NCI-H146 treated with DMSO at 0.1 percent for 48 hours (cell line): ENCODE data around the gene ACYP2.

Source experiments
- DNase-seq: peaks from one replicate; lab custom pipeline; 2025; ENCODE audit not compliant: unreplicated experiment; lab: John Stamatoyannopoulos, UW

The ACYP2 gene

DNA sequence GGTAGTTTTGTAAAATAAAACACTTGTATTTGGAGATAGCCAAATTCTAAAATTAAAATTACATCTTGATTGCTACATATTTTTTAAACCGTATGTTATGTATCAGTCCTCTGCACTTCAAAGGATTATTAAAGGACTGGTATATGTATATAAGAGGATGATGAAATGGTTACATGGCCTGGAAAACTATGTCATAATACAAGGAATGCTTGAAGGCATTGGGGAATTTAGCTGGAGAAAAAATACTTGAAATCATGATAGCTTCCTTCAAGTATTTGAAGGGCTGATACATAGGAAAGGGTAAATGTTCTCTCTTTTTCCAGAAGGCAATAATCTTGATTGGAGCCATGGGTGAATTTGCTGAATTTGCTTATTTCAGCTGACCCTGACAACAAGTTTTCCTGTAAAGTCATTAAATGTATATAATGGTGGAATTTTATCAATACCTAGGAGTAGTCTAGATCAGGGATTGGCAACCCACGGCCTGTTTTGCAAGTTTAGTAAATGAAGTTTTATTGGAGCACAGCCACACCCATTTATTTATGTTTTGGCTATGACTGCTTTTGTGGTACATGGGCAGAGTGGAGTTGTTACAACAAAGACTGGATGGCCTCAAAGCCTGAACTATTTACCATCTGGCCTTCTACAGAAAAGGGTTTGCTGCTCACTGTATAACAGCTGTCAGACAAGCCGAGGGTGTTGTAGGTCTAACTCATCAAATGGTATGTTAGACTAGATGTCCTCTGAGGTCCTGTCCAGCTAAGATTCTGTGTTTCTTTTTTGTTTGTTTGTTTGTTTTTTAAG lies 34.4 kb downstream of the ACYP2 start:
- no peak for DNase-seq

DNA sequence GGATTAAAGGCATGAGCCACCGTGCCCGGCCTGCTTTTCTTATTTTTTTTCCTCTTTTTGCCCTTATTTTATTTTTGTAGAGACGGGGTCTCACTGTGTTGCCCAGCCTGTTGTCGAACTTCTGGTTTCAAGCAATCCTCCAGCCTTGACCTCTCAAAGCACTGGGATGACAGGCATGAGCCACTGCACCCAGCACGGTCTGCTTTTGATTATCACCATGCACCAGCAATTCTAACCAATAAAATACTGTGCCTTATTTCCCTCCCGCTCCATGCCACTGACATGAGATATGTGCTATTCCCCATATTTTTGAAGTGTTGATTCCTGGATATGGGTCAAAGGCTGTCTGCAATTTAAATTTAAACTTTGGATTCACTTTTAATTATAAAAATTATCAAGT lies 42.9 kb downstream of the ACYP2 start:
- no peak for DNase-seq

DNA sequence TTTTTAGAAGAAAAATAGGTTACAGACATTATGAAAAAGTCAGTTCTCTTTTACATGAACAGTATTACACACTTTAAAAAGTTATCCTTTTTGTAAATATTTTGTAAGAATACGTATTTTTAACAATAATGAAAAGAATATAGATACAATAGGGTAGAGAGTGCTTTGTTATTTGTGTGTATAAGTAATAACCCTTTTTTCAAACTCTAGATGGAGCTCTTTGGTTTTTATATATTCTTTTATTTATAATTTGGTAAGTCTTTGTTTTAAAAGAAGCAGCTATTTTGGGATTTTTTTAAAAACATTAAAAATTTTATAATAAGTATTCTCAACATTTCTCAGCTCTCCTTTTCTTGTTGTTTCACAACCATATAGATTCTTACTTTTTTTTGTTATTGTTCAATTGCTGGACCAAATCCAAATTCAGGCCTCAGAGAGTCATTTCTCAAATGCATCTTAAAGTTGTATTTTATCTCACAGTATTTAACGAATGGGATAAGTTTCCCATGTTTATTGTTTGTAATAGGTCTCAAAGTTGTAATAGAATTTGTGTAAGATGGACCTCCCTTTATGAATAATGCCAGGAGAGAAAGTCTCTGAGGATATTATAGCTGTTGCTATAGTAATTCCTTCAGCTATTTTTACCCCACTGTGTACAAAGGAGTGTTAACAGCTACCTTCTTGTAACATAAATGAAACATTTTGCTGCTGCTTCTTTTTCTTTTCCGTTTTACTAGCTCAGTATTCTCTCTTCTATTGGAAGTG lies 46.4 kb downstream of the ACYP2 start:
- DNase-seq, result no peak

DNA sequence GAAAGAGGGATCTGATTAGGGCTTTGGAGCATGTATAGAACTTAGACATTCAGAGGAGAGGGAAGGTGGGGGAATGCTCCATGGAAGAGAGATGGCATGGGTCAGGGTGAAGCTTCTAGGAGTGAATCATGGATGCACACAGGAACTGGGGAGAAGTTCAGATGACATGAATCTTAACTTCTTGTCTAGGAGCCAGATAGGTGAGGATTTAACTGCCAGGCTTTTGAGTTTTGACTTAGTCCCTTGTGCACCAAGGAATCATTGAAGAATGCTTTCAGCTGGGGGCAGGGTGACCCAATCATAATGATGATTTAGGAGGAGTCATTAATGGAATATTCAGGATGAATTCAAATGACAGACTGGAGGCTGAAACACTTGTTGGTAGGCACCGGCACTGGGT lies 48.7 kb downstream of the ACYP2 start:
- DNase-seq, result no peak

DNA sequence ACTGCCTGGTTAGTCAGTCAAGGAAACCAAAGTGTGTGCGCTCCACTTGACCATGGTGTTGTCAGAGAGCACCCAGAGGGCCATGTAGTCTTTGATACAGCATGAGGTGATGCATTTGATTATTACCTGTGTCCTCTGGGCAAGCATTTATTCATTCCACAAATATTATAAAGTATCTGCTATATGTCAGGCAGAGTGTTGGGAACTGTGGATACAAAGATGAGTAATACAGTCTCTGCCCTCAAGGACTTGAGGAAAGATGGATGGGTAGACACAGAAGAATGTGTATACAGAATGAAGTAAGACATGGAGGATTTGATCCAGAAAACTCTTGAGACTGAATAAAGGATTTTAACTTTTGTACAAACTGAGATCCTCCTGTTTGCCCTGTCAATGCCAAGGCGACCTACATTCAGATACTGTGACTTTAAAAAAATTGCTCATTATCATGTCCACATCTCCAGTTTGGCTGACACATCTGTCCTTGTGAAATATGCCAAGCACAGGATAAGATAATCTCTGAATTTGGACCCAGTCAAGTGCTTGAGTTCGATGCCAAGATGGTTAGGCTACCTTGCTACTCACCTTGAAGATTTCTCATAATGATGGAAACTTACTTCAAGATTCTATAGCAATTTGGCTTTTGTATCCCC lies 50.8 kb downstream of the ACYP2 start:
- no peak for DNase-seq

DNA sequence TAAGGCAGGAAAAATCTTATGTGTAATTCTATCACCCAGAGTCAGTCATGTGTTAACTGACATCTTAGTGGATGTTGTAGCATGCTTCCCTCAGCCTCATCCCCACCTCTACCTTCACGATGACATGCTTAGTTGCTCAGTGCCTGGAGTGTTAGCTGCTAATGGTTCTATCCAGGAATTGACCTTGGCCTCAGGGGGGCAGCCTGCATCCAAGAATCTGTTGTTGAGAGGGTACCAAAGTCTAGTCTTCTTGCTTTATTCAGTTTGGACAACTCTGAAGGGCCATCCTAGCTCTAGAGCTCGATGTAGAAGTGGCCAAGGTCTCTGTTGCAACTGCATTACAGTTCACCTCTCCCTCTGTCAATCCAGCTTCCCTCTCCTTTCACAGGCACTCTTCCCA lies 61.2 kb downstream of the ACYP2 start:
- DNase-seq, result peak; percentile 8

DNA sequence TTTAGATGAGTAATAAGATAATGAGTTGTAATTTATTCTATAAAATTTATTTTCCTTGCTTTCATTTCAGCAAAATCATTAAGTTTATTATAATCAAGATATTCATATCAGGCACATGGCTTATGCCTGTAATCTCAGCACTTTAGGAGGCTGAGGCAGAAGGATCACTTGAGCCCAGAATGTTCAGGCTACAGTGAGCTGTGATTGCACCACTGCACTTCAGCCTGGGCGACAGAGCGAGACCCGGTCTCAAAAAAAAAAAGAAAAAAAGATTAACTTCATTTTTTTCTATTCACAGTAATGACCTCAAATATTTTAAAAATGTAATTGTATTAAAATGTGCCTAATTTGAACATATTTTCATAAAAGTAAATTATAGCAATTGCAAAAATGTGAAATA lies 67.9 kb downstream of the ACYP2 start:
- no peak for DNase-seq

DNA sequence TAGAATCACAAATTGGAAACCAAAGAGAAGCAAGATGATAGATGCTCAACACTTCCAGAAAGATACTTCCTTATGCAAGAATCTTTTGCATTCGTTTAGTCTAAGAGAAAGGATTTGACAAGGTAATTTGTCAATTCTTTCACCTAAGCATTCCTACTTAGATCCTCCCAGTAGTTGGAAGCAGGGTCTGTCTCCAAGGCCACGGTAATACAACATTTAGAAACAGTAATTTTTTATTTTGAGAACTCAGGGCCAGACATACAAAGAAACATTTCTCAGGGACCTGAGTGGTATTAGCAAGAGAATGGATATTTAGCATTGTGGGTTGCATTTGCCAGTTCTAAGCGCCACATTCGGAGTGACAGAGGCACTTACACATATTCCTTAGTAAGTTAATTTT lies 68.6 kb downstream of the ACYP2 start:
- DNase-seq, result no peak

DNA sequence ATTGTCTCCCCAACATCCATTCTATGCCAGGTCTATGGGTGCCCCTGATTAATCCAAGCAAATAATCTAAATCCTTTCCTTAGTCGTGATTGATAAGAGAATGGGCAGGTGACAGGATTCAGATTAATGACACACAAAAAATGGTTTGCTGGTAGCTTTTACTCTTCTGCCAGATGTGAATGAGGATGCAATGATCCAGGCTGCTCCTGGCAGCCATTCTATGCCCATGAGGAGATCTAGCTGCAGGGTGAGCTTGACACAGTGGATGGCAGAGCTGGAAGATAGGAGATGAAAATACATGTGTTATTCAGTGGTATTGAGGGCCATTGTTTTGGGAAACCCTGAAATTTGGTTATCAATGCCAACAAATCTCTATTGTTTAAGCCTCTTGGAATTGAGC lies 69.7 kb downstream of the ACYP2 start:
- DNase-seq, result no peak

DNA sequence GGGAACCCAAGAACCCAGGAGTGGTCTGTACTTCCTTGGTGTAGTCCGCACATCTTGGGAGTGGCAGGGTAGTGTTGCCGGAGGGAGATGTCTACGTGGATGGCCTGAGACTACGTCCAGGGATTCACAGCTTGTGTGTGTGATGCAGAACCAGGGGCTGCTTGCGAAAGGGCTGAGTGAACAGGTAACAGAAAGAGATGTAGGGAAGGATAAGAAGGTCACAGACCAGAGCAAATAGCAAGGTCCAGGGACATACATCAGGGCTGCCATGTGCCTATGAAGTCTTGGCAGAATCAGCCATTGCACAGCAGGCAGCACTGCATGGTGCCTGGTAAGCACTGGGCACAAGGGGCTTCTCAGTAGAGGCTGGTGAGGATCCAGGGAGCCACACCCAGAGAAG lies 71.9 kb downstream of the ACYP2 start:
- DNase-seq, result no peak

DNA sequence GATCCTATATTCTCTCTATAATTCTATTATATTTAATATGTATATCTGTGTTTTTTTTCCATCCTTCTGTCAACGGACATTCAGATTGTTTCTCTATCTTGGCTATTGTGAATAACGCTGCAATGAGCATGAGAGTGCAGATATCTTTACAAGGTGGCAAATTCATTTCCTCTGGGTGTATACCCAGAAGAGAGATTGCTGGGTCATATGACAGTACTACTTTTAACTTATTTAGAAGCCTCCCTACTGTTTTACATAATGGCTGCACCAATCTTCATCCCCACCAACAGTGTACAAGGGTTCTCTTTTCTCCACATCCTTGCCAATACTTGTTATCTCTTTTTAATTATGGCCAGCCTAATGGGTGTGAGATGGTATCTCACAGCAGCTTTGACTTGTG lies 74.1 kb downstream of the ACYP2 start:
- no peak for DNase-seq

DNA sequence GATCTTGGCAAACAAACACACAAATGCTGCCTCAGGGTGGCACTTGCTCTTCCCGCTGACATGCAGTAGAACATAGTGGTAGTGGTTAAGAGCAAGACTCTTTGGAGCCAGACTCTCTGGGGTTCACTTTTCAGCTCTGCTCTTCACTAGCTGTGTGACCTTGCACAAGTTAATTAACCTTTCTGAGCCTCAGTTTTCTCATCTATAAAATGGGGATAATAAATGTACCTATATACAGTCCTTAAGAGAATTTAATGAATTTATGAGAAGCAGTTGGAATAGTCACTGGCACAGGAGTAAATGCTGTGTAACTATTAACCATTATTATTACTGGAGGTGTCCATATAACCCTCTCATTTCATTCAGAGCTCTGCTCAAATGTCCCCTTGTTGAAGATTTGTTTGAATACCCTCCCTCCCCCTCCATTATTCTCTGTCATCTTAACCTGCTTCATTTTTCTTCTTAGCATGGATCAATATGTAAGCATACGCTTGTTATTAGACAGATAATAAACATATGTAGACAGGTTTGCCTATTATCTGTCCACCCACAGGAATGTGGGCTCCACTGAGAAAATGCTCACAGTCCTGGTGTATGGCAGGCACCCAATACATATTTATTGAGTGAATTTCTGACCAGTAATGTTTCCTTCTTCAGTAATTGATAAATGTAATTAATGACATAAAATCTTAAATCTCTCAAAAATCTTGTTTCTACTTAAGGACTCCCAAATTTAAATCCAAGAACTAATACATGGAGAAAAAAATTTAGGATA lies 76.1 kb downstream of the ACYP2 start:
- no peak for DNase-seq

DNA sequence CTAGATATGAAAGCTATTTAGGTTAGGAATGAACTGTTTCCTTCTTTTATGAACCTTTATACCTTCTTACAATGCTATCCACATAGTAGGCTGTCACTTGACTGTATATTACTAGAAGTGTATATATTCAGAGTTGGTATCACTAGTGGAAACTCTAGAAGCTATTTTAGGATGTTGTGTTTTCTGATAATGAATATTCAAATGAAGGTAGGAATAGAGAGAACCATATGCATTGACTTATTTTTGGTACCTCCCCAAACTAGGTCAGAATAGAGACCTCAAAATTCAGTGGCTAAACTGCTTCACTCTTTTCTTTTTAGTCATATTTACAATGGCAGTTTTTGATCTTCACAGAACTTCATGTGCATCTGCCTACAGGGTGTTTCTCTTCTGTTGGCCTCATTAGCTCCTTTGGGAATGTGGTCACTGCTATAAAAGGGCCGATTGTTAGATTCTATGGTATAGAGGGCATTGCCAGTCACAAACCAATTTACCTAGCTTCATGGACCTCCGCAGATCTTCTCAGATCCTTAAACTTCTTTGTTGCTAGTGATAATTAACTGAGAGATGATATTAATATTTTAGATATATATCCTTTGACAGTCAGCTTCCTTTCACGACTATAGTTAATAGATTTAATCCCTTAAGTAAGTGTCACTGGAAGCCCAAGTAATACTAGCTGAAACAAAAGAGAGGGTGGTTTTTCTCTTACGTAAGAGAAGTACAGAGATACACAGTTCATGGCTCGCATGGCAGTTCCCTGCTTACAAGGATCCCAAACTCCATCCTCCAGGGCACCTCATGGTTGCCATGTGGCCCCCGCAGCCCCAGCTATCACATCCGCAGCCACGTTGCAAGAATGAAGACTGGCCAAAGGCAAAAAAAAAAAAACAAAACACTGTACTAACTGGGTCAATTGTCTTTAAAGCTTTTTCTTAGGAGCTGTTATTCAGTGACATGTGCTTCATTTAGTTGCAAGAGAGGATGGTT lies 79.6 kb downstream of the ACYP2 start:
- no peak for DNase-seq

DNA sequence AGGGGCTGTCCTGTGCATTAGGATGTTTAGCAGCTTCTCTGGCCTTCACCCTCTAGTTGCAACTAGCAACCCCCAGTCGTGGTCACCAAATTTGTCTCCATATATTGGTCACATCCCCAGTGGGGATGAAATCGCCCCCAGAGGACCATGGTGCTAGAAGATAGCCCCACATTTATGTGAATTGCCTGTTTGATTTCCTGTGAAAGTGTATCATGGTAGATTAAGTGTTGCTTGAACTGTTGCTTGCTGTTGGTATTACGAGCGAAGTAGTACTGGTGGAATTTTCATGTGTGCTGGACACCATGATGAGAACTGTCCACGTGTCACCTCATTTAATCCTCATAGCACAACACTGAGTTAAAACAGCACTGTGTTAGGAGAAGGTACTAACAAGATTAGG lies 81.2 kb downstream of the ACYP2 start:
- no peak for DNase-seq

DNA sequence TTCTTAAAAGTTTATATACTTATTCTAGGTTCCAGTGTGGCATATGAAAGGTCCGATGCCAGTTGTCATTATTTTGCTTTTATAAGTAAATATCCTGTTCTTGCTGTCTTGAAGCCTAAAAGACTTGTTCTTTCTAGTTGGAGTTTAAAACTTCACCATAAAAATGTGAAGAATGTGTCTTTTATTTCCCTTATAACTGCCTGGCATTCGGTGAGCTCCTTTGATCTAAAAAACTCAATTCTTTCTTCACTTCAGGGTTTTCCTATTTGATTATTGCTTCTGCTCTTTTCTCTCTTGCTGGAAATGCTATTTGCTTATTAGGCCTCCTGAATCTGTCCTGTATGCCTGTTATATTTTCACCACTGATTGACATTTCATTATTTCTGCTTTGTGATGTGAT lies 89.1 kb downstream of the ACYP2 start:
- DNase-seq, result no peak

DNA sequence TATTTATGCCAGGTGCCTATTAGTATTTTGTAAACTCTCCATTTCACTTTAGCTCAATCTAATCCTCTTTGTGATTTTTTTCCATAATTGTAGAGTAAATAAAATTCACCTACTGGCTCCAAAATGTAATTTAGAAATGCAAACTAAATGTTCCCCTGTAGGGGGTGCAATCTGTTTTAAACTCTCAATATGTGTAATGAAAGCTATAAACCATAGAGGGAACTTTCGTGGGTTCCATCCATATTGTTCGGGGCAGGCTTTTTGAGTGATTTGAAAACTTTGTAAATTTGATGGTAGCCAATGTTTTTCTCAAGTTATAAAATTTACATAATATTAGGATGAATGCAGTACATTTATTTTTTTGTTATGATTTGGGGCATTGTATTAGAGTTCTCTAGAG lies 91.2 kb downstream of the ACYP2 start:
- DNase-seq, result peak; percentile 38

DNA sequence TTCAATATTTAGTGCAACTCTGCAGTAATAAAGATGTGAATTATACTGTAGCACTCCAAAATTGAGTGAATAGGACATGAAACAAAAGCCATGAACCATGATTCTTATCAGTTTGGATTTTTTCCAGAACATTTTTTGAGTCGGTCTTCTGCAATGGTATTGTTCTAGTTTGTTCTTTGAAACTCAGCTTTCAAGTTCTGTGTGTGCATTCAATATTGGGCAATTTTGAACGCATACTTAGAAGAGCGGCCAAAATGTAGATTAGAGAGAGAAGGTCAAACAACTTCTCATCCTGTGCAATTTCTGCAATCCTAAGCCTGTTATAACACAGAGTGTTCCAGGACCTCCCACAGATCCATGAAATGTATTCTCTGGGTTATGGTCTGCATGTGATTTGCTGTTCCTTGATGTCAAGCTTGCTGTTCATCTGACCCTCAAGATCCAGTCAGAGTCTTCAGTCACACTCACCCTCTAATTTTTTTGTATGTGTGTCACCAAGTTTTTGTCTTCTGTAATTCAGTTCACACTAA lies 92.3 kb downstream of the ACYP2 start:
- no peak for DNase-seq

DNA sequence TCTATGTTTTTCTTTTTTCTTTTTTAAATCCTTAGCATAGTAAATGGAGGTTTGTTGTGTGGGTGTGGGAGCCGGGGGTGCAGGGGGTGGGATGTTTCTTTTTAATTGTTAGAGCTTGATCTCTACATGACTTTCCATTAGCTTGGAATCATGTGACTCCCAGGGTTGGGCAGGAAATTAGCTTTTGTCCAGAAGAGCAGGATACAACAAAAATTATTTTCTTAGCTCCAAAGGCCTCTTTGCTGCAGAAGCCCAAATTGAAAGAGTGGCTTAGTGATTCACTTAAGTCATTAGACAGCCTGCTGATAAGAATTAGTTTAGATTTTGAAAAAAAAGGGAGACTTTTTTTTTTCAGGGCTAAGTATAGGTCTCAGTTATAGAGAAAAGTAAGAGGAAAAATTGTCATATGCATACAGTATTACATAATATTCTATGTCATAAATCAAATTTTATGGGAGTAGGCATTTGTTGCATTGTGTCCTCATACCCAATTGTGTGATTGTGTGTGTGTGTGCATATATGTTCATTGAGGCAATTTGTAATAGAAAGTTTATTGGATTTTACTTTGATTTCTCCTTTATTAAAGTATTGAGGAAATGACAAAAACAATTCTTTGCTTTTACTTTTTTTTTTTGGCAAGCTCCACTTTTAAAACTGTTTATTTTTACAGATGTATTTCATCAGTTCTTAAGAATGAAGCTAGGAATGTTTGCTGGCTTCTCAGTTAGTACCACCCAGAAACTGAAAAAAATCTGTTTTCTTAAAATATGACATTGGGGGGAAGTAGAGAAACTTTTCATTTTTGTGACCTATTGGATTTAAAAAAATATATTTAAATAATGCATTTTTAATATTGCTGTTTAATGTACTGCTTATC lies 93.2 kb downstream of the ACYP2 start:
- no peak for DNase-seq

DNA sequence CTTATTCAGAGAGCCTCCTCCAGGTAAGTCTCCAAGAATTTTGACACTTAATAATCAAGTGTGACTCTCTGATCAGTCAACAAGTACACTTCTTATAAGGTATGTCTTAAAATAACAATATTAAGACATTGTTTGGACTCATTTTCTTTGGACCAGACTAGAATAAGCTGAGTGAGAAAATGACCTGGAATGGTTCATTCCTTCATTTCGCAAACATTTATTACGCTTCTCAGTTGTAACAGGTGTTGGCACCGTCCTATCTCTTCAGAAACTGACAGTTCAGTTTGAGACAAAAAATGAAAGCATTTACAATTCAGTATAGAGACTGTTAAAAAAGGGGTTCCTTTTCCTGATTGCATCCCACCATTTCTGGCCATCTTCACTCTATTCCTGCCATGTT lies 94.0 kb downstream of the ACYP2 start:
- DNase-seq, result no peak
